Superior temporal gyrus (tissue), 1 donor: ENCODE results near the gene SNRPD3.
"Not testable (repeated sequence)": the region's sequence is repeated elsewhere in the genome, so short reads cannot be mapped to it uniquely, and the experiment has no call there.

Source experiments
- DNase-seq: peaks from one replicate; pipeline ENCODE4 v3.0.0-alpha.2; 2016; ENCODE audit errors: extremely low spot score

SNRPD3 gene

GRCh38 chr22:24532075-24532474 is 23.7 kb upstream of the SNRPD3 start:
- DNase-seq, result no peak

DNA sequence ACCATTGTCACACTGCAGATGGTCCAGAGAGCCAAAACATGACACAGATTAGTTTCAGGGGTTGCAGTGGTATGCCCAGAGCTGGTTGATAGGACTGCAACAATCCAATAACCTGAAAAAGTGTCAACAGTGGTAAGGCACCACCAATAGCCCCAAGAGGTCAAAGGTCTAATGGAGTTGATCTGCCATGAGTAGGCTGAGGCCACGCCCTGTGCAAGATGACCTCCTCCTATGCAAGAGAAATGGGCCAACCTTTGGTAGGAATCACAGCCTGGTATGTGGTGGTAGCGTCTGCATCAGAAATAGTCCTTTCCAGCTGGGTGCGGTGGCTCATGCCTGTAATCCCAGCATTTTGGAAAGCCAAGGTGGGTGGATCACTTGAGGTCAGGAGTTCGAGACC is 20.5 kb upstream of the SNRPD3 start:
- DNase-seq, result no peak

GRCh38 chr22:24536089-24536488 is 19.7 kb upstream of the SNRPD3 start:
- DNase-seq, result no peak

DNA sequence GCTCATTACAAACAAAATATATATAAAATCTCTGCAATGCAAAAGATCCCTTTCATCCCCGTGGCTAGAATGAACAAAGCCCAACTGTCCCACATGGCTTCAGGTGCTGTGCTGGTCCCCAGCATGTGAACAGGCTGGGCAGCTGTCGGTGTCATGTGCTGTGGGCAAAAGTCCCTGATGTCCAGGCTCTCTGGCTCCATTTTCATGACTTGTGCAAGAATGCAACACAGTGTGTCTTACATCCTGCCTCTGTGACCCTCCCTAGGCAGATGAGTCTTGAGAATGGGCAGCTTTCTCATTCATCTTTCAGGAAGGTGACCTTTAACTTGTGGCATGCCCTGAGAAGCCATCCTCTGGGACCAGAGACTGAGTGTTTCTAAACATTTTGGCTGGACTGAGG is 15.3 kb upstream of the SNRPD3 start:
- no peak for DNase-seq

DNA sequence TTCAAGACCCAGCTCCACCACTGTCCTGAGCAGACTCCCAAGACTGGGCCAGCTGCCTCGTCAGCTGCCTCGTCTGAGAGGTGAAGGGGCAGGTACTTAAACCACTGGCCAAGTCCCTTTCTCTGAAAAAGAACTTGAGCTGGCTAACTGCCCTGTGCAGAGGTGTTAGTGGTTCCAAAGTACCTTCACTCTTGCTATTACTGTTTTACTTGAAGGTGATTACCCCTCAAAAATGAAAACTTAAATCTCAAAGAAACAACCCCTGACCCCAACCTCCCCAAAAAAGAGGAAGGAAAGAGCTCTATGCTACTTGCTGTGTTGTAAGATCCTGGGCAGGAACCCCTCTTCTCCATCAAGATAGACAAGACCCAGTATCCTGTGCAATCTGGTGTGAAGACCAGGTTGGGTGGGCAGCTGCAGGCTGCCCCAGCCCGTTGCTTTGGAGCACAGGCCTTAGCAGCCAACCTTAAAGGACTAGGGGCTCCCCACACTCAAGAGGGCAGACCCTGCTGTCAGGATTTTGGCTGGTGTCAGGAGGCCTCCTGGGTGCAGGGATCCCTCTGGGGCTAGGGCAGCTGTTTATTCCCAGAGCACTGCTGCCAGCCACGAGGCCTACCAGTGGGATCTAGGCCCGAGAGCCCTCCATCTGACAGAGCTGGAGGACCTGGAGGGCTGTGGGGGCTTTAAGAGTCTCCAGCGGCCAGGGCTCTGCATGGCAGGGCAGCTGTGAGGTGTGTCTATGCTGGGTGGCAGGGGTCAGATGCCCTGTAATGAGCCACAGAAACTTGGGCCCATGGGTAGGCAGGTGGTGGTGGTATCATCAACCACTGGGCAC is 13.9 kb upstream of the SNRPD3 start:
- no peak for DNase-seq

GRCh38 chr22:24542641-24543040 is 13.2 kb upstream of the SNRPD3 start:
- DNase-seq, result peak; percentile 35

GRCh38 chr22:24543185-24543601 is 12.6 kb upstream of the SNRPD3 start:
- DNase-seq, result no peak

DNA sequence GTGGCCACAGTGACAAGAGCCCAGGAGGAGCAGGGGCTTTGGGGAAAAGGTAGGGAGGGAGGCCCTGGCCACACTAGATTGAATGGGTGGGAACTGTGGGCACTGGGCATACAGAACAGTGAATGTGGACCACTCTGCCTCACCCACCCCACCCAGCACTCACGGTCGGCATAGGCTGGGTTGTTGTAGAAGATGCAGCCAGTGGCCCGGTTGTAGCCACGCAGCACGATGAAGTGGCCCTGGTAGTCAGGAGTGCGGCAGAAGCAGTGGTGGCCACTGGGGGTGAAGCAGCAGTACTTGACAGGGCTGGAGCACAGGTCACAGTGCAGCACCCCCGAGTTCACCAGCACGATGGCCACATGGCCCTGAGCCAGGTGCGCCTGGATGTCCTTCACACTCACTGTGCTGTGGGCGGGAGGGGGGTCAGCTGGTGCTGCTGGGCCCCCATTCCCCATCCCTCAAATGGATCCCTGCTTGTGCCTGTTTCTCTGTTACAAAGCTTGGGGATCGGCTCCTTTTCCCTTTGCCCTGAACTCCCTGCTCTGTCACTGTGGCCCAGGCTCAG is 12.0 kb upstream of the SNRPD3 start:
- DNase-seq, result no peak

DNA sequence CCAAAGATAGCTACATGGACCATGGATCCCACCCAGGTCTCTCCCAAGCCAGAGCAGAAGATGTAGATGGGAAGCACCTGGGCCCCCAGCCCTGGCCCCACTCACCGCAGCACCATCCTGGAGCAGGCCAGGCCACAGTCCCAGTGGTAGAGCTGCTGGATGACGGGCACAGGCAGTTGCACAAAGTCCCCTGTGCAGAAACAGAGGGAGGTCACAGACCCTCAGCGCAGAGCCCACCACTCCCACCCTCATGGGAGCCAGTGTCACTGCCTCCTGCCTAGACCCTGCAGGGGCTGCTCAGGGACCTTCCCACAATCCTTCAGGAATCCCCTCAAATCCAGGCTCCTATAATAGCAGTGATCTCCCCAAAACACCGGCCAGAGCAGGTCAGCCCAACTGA is 7.0 kb upstream of the SNRPD3 start:
- DNase-seq, result no peak

DNA sequence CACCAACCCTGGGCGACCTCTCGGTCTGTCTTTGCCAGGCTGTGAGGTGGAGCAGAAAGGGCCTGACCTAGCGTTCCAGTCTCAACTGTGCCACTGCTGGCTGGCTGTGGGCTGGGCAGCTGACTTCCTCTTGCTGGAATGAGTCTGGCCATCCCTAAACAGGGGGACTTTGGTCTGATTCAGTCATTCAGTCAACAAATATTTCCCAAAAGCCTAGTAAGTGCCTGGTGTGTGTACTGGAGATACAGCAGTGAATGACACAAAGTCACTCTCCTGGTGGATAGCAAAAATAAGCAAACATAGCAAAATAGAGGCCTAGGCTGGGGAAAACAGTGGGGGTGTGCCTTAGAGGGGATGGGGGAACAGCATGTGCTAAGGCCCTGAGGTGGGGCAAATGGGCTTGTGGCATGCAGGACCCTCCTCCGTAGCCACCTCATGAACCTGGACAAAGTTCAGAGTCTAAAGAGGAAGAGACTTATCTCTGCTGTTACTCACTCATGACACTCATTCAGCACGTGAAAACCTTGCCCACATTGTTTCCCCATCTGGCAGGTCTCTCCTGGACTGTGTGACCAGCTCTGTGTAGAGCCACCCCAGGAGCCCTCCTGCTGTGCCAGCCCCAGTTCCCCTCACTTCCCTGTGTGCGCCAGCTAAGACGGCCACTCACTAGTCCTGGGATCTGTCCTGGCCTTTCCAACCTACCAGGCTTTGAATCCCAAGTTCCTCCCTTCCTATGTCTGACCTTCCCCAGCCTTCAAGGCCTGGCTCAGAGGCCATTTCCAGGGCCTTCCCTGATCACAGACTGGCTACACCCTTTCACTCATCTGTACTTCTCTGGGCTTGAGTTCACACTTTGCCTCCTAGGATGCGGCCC is 5.5 kb upstream of the SNRPD3 start:
- DNase-seq, result no peak

- no peak for DNase-seq
These were observed 4.8 kb upstream of the SNRPD3 start for GRCh38 chr22:24550902-24551435.

GRCh38 chr22:24552503-24553286 is 3.1 kb upstream of the SNRPD3 start:
- DNase-seq, result not testable (repeated sequence)

- DNase-seq, result peak; percentile 17
These were observed 2.0 kb upstream of the SNRPD3 start for GRCh38 chr22:24553597-24554312.

- no peak for DNase-seq
These were observed 1.3 kb upstream of the SNRPD3 start, which contains the start of gene GUCD1 for GRCh38 chr22:24554313-24555164. TSS of gene GUCD1 (minus strand) at chr22:24555138. CDS start at chr22:24554991, 147 bp downstream.

GRCh38 chr22:24559471-24559870 is 3.7 kb downstream of the SNRPD3 start:
- DNase-seq, result no peak

GRCh38 chr22:24563246-24563645 is 7.4 kb downstream of the SNRPD3 start:
- DNase-seq, result no peak

DNA sequence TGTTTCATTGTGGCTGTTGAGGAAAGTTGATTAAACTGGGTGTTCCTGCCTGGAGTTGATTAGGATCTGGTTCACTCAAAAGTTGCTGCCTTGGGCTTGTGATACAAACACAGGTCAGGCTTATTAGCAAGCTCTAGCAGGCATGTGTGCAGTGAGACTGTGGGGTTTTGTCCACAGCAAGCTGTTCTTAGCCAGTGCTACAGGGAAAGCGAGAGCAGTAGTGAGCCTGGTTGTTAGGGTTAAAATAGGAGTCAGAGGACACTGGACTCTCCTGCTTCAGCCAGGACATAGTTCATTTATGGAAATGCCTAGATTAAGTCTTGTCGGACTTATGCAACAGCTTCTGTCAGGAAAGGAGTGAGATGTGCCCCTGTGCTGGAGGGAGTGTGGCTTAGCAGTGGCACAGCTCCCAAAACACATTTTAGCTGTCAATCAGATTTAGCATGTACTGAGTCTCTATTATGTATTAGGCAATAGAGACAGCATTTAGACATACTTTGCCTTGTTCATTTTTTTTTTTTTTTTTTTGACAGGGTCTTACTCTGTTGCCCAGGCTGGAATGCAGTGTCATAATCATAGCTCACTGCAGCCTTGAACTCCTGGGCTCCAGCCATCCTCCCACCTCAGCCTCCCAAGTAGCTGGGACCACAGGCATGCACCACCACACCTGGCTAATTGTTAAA is 8.7 kb downstream of the SNRPD3 start:
- no peak for DNase-seq

- no peak for DNase-seq
These were observed 9.3 kb downstream of the SNRPD3 start for GRCh38 chr22:24565077-24565476.

DNA sequence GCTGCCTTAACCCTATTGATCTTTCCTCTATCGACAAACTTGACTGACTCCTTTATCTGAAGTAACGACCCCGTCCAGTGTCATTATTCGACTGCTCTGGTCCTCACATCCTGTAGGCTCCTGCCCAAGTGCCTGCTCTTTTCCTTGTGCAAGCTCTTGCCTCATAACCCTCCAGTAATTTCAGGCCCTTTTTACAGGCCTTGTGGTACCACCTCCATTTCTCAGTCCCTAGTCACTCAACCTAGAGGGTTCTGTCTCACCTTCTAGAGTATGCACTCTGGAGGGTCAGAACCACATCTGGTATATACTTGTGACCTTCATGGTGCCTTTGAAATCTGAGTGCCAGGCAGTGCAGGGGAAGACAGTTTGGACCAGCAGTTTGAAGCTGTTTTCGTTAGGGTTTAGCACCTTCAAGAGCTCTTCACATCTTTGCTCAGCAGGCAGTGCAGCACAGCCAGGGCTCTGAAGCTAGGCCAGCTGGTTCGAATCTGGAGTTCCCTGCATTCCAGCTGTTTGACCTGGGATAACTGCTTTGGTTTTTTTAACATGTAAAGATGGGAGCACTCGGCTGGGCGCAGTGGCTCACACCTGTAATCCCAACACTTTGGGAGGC is 11.2 kb downstream of the SNRPD3 start:
- DNase-seq, result no peak
